Heart right ventricle (tissue), 16 donors: Measurements from ENCODE around the gene SUOX. TPM values are rescaled to one million over a fixed set of nuclear protein-coding genes. Genes with fewer than 3 reads are reported as not detected.
A peak's percentile ranks its signal among the peaks of the same experiment; 100 is the strongest.

Source experiments
- ATAC-seq, 8 donors: fragments of 200-7000 bp; cut with Tn5 transposase; one replicate each; pipeline ENCODE4 v1.9.1; 2020; ENCODE audit warnings: mild to moderate bottlenecking in 8 of 8, moderate library complexity in 8 of 8, moderate number of reproducible peaks in 1 of 8
- DNase-seq, 2 donors: peaks; one replicate each; pipeline ENCODE4 v3.0.0-alpha.2; 2020
- H3K27ac ChIP-seq, 10 donors: fragments of 200-600 bp; sonication (generic) in 2 of 10; one replicate each; pipeline versions ENCODE4 v1.5.0 to v1.8.0; 2020 to 2022; ENCODE audit warnings: mild to moderate bottlenecking in 3 of 10
- H3K27me3 ChIP-seq, 7 donors: fragments of 200-600 bp; one replicate each; pipeline ENCODE4 v1.8.0; 2021 to 2022; ENCODE audit warnings: mild to moderate bottlenecking in 2 of 7
- H3K36me3 ChIP-seq, 9 donors: fragments of 200-600 bp; sonication (generic) in 1 of 9; one replicate each; pipeline versions ENCODE4 v1.5.0 to v1.8.0; 2020 to 2022; ENCODE audit warnings: mild to moderate bottlenecking in 2 of 9
- H3K4me1 ChIP-seq, 9 donors: fragments of 200-600 bp; sonication (generic) in 1 of 9; one replicate each; pipeline versions ENCODE4 v1.5.0 to v1.8.0; 2020 to 2022; ENCODE audit warnings: mild to moderate bottlenecking in 4 of 9
- H3K4me3 ChIP-seq, 10 donors: fragments of 200-600 bp; sonication (generic) in 2 of 10; one replicate each; pipeline versions ENCODE4 v1.5.0 to v1.8.0; 2020 to 2022; ENCODE audit warnings: mild to moderate bottlenecking in 7 of 10, moderate library complexity in 2 of 10
- H3K9me3 ChIP-seq, 11 donors: fragments of 200-600 bp in 10 of 11; sonication (generic) in 2 of 11; one replicate each; pipeline versions ENCODE4 v1.5.0 to v1.8.0; 2013 to 2022; ENCODE audit warnings: mild to moderate bottlenecking in 2 of 11, control low read depth in 1 of 11, moderate library complexity in 1 of 11
- CTCF ChIP-seq, 9 donors: fragments of 200-600 bp; sonication (generic) in 2 of 9; IDR thresholded peaks; one replicate each; pipeline versions ENCODE4 v1.5.0 to v1.8.0; 2021 to 2022; ENCODE audit warnings: antibody characterized with exemption in 9 of 9, mild to moderate bottlenecking in 5 of 9, moderate library complexity in 1 of 9
- WGBS, 2 donors: extraction: QIAGEN DNeasy Blood & Tissue Kit; methylation state at CpG; one replicate each; pipeline ENCODE4 v1.1.7; 2013; ENCODE audit warnings: inconsistent platforms in 1 of 2; 5-methylcytosine and 5-hydroxymethylcytosine counted together
- intact Hi-C, 10 donors: fragments of 100-400 bp; cut with DNase I; formaldehyde crosslinking; loops; one replicate each; pipeline versions ENCODE4 v1.11.1 to v1.14.2; 2022
- polyA plus RNA-seq, 2 donors: library from polyadenylated mRNA; stranded (reverse); fragments of 200-250 nt; gene quantifications; one replicate each; pipeline ENCODE4 v1.2.3, GENCODE V29; 2013
- total RNA-seq, 10 donors: library from RNA; stranded (reverse); fragmentation: NEBNext Ultra II Directional in 3 of 10; extraction: Animal tissue kit (Norgen Biotek cat#: 25700) in 3 of 10; gene quantifications; one replicate each; pipeline versions ENCODE4 v1.2.1 to v1.2.4, GENCODE V29; 2021 to 2023
- donor health status: Arrhythmogenic right ventricular cardiomyopathy.
- donor health status: ischemic (EF 13 %, LVEDD 7.1; RV severe dilation, severe dysfunction).
- donor health status: healthy with polysubstance abuse.
- donor health status: DM: no; HTN: yes; CAD: no.
- donor health status: DM: no; HTN: no; CAD: no.
- donor health status: ischemic (EF 25% LVEDD 6.9; RV normal size, moderate dysfunction).
- donor health status: ischemic (EF 25% LVEDD 5.7; RV mildly dilated, moderate dysfunction).
- donor health status: healthy.
- donor health status: DM: yes; HTN: yes; CAD: no.
- donor health status: Ischemic cardiomyopathy.
- donor health status: ischemic (EF 35%, LVEDD 5.7; RV mildly dilated, moderate dysfunction).
- donor health status: nonischemic (EF 11% LVEDD 7.7; RV severe dilation, severe dysfunction).
- donor health status: DM: yes; HTN: yes; CAD: no.
- donor health status: PGD.
- donor health status: ischemic (EF 29% LVEDD 5.4; RV normal size, mild dysfunction).
- donor health status: nonischemic (EF 23%, LVEDD 6.1; RV moderate dilation, normal function).

The SUOX gene
- total and polyA plus RNA-seq, 12 donors: 23.2 to 44.8 (median 29.8) TPM

GRCh38 chr12:56017181-56017580 lies 20.1 kb downstream of the SUOX start:
- DNase-seq (no peak), ATAC-seq (no peak)
- peaks cover 0 to 15% (median 9%) of the 10 kb centered on the region in 9 donors for H3K4me1 ChIP-seq
- no peaks in the 10 kb centered on the region for H3K27me3 ChIP-seq
- no peaks in the 10 kb centered on the region for H3K9me3 ChIP-seq
- WGBS, 2 donors: 88 to 90% methylated on average over 4 of the region's 4 CpGs
- H3K27ac ChIP-seq: no peak overlapping the region
- peaks cover 0 to 46% (median 0%) of the 10 kb centered on the region in 9 donors for H3K36me3 ChIP-seq
- no peak for TF ChIP-seq CTCF (IDR thresholded peaks at IDR 0.05)
- H3K4me3 ChIP-seq: no peak overlapping the region
- intact Hi-C loops: no loop called here

GRCh38 chr12:56018356-56018755 lies 21.3 kb downstream of the SUOX start:
- TF ChIP-seq CTCF (IDR thresholded peaks at IDR 0.05): no peak
- H3K9me3 ChIP-seq: no peaks in the 10 kb centered on the region
- peaks cover 0 to 36% (median 0%) of the 10 kb centered on the region in 9 donors for H3K36me3 ChIP-seq
- peaks cover 0 to 17% (median 9%) of the 10 kb centered on the region in 9 donors for H3K4me1 ChIP-seq
- DNase-seq (no peak), ATAC-seq (no peak)
- WGBS, 2 donors: 100% methylated on average over 1 of the region's 1 CpG
- no peak overlapping the region for H3K4me3 ChIP-seq
- H3K27ac ChIP-seq: no peak overlapping the region
- H3K27me3 ChIP-seq: no peaks in the 10 kb centered on the region
- intact Hi-C loops: no loop called here

- H3K27ac ChIP-seq: peak within 1 kb of the TSS in 9 of 10 donors; percentile 5 to 70 (median 52)
- DNase-seq: peak; percentile 21 to 22
- 32 to 40% methylated on average over 8 to 10 of the region's 10 CpGs for WGBS, 2 donors
Measured at GRCh38 chr12:56020423-56021184, 23.5 kb downstream of the SUOX start, which contains the start of gene IKZF4. IKZF4 (plus strand) TSS chr12:56021043; CDS start chr12:56021494, 451 bp downstream.

More at GRCh38 chr12:56020423-56021184, 23.5 kb downstream of the SUOX start, which contains the start of gene IKZF4:
- Histone ChIP-seq H3K4me3 (peak within 1 kb of the TSS in 7 of 10 donors; percentile 18 to 40 (median 30)), H3K4me1 (peaks cover 0 to 17% (median 9%) of the 10 kb centered on the region in 9 donors), H3K36me3 (peaks cover 0 to 40% (median 5%) of the 10 kb centered on the region in 9 donors), H3K27me3 (no peaks in the 10 kb centered on the region), H3K9me3 (no peaks in the 10 kb centered on the region)
- intact Hi-C loops: no loop called here
- ATAC-seq: peak; percentile 35 to 65 (median 60)
- no peak for TF ChIP-seq CTCF (IDR thresholded peaks at IDR 0.05)
